MG63 (cell line): ENCODE results near the gene OLFML2A. TPM values are rescaled to one million over a fixed set of nuclear protein-coding genes. Genes with fewer than 3 reads are reported as not detected.

Experiments used
- DNase-seq: peaks from one replicate; pipeline ENCODE4 v3.0.0-alpha.2; 2020
- H3K27me3 ChIP-seq: fragments of 250-450 bp; sonication (Bioruptor Pico); 2 replicates; pipeline ENCODE4 v1.5.1; 2020; ENCODE audit warnings: mild to moderate bottlenecking, moderate library complexity
- H3K36me3 ChIP-seq: fragments of 250-450 bp; sonication (Bioruptor Pico); 2 replicates; pipeline ENCODE4 v1.5.1; 2020; ENCODE audit warnings: mild to moderate bottlenecking, moderate library complexity
- H3K4me3 ChIP-seq: fragments of 250-450 bp; sonication (Bioruptor Pico); 2 replicates; pipeline ENCODE4 v1.5.1; 2020; ENCODE audit warnings: mild to moderate bottlenecking, moderate library complexity
- H3K9me3 ChIP-seq: fragments of 250-450 bp; sonication (Bioruptor Pico); 2 replicates; pipeline ENCODE4 v1.5.1; 2020; ENCODE audit warnings: mild to moderate bottlenecking, moderate library complexity
- total RNA-seq: library from RNA; depleted of rRNA; stranded (reverse); fragments of >200 nt; shearing (Covaris generic); gene quantifications from 2 replicates; pipeline ENCODE4 v1.2.3, GENCODE V29; 2014; ENCODE audit warnings: low replicate concordance; rRNA removed

OLFML2A gene
- total RNA-seq, 1 experiment from 2014 or later, result 1.5 TPM

DNA sequence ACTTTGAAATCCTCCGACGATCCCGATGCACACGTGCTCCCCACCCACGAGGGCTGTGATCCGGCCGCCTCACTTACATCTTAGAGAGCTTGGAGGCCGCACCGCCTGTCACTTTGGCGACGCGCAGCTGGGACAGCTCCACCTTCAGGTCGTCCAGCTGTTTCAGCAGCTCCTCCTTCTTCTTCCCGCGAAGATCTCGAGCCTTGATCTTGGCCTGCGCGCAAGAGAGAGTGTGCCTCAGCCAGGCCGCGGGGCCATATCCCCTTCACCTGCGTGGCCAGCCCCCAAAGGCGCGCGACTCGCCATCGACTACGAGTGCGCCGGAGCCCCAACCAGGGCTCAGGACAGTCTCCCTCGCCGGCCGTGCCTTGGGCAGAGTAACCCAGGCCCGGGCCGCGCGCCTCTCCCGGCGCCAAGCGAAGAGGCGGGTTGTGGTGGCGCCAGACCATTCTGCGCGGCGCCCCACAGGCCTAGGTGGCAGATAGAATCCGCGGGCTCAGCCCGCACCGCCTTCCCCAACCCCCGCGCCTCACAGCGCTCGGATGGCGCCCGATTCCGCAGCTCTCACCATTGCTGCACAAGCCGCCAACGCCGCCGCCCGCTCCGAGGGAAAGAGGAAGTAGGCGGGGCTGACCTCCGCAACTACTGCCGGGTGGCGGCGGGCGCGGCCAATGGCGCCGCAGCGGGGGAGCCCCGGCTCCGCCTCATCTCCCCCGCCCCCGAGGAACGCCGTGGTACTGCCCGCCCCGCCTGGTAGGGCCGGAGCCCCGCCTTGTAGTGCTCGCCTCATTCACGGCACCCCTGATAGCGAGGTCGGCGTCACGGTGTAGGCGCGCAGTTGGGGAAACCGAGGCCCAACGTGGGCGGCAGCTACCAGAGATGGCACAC, 84.7 kb downstream of the OLFML2A start, which contains the start of the genes ARPC5L and RPL35:
Gene ARPC5L (plus strand): TSS at position 789 of the 888 bp plus-strand sequence. CDS start 7,161 bp downstream, outside the sequence.
Gene RPL35 (minus strand): TSS at position 616 of the 888 bp plus-strand sequence. CDS start 45 bp downstream, at position 571.
- DNase-seq, result peak; percentile 95
- Histone ChIP-seq H3K36me3 (peaks cover 50% of the 10 kb centered on the region), H3K9me3 (no peaks in the 10 kb centered on the region), H3K4me3 (peak within 1 kb of the TSS; percentile 73), H3K27me3 (no peaks in the 10 kb centered on the region)

DNA sequence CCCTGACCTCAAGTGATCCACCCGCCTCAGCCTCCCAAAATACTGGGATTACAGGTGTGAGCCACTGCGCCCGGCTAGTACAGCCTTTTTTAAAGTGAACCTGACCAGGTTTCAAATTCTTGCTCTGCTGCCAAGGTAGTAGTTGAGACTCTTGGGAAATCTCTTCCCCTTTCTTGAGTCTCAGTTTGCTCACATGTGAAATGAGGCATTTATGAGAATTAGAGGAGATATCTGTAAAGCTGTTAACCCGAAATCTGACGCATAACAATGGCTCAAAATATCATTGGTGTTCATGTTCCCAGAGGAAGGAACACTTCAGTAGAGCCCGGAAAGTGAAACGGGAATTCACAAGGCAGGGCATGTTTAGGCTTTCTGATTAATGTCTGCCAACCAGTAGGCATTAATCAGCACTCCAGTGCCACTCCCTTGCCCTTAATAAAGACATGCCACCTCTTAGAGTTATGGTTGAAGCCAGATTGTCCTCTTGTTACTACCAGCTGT, 86.5 kb downstream of the OLFML2A start:
- H3K4me3 ChIP-seq, result no peak overlapping the region; the same call in 1 of the 2 replicates
- DNase-seq, result no peak
- no peaks in the 10 kb centered on the region for H3K9me3 ChIP-seq
- H3K27me3 ChIP-seq, result no peaks in the 10 kb centered on the region
- peaks cover 32% of the 10 kb centered on the region for H3K36me3 ChIP-seq

Other genes starting within 250 kb of the OLFML2A start
- gene NR6A1, start 5.8 kb upstream of the OLFML2A start, total RNA-seq, result 0.37 and 2.5 TPM in 2 replicates
- not detected in 2 replicates for gene WDR38, start 76.3 kb downstream of the OLFML2A start, total RNA-seq
- gene RPL35, start 84.8 kb downstream of the OLFML2A start, total RNA-seq, result 3,004 and 3,358 TPM in 2 replicates
- 48.0 and 59.7 TPM in 2 replicates for gene ARPC5L, start 85.0 kb downstream of the OLFML2A start, total RNA-seq
- 13.3 and 14.6 TPM in 2 replicates for gene GOLGA1, start 163.9 kb downstream of the OLFML2A start, total RNA-seq